Trophoblast cell (in vitro differentiated cells and primary cell): ENCODE data around the gene CAMKV.
A peak's percentile ranks its signal among the peaks of the same experiment; 100 is the strongest.

Source experiments
- DNase-seq, 2 donors: peaks; one replicate each; pipeline ENCODE4 v3.0.0-alpha.2; 2016
- H2AFZ ChIP-seq: 2 replicates; pipeline ENCODE4 v1.6.1; 2013; ENCODE audit warnings: low read length, moderate library complexity, mild to moderate bottlenecking; ENCODE audit not compliant: insufficient read depth, poor library complexity
- H2AK5ac ChIP-seq: 2 replicates; pipeline ENCODE4 v1.6.1; 2013; ENCODE audit warnings: mild to moderate bottlenecking, low read length
- H2BK120ac ChIP-seq: 2 replicates; pipeline ENCODE4 v1.6.1; 2013; ENCODE audit warnings: low read length, mild to moderate bottlenecking, moderate library complexity; ENCODE audit not compliant: insufficient read depth, poor library complexity
- H2BK12ac ChIP-seq: 2 replicates; pipeline ENCODE4 v1.6.1; 2013; ENCODE audit warnings: mild to moderate bottlenecking, low read length, moderate library complexity
- H2BK5ac ChIP-seq: 2 replicates; pipeline ENCODE4 v1.6.1; 2013; ENCODE audit warnings: low read length, low read depth, moderate library complexity, mild to moderate bottlenecking; ENCODE audit not compliant: poor library complexity
- H3K14ac ChIP-seq: 2 replicates; pipeline ENCODE4 v1.6.1; 2013; ENCODE audit warnings: mild to moderate bottlenecking, low read length
- H3K18ac ChIP-seq: 2 replicates; pipeline ENCODE4 v1.6.1; 2013; ENCODE audit warnings: mild to moderate bottlenecking, low read length
- H3K23ac ChIP-seq: 2 replicates; pipeline ENCODE4 v1.6.1; 2013; ENCODE audit warnings: low read length
- H3K27ac ChIP-seq: 2 replicates; pipeline ENCODE4 v1.5.1; 2013; ENCODE audit warnings: low read depth, mild to moderate bottlenecking, inconsistent platforms, low read length, moderate library complexity
- H3K27me3 ChIP-seq: 2 replicates; pipeline ENCODE4 v1.6.1; 2013; ENCODE audit warnings: inconsistent platforms, mild to moderate bottlenecking, low read length, moderate library complexity; ENCODE audit not compliant: insufficient read depth
- H3K36me3 ChIP-seq, 2 experiments: 1 replicate in 1 of 2; 2 replicates in 1 of 2; pipeline ENCODE4 v1.6.1; 2013; ENCODE audit warnings: low read length in 2 of 2, mild to moderate bottlenecking in 2 of 2, moderate library complexity in 1 of 2; ENCODE audit not compliant: insufficient read depth in 2 of 2, control insufficient read depth in 1 of 2
- H3K4ac ChIP-seq: 2 replicates; pipeline ENCODE4 v1.6.1; 2013; ENCODE audit warnings: low read depth, mild to moderate bottlenecking, low read length, moderate library complexity
- H3K4me1 ChIP-seq, 2 experiments: 1 replicate in 1 of 2; 2 replicates in 1 of 2; pipeline ENCODE4 v1.6.1; 2013; ENCODE audit warnings: low read length in 2 of 2, mild to moderate bottlenecking in 2 of 2, moderate library complexity in 1 of 2; ENCODE audit not compliant: insufficient read depth in 2 of 2, control insufficient read depth in 1 of 2
- H3K4me2 ChIP-seq: 2 replicates; pipeline ENCODE4 v1.6.1; 2013; ENCODE audit warnings: inconsistent platforms, mild to moderate bottlenecking, low read length, moderate library complexity
- H3K4me3 ChIP-seq: 2 replicates; pipeline ENCODE4 v1.5.1; 2013; ENCODE audit warnings: mild to moderate bottlenecking, low read depth, low read length, inconsistent platforms
- H3K79me1 ChIP-seq: one replicate; pipeline ENCODE4 v1.6.1; 2013; ENCODE audit warnings: low read length
- H3K79me2 ChIP-seq: 2 replicates; pipeline ENCODE4 v1.6.1; 2013; ENCODE audit warnings: low read length, mild to moderate bottlenecking; ENCODE audit not compliant: control insufficient read depth, insufficient read depth, poor library complexity
- H3K9ac ChIP-seq: 2 replicates; pipeline ENCODE4 v1.6.1; 2013; ENCODE audit warnings: mild to moderate bottlenecking, low read length
- H3K9me3 ChIP-seq: 2 replicates; pipeline ENCODE4 v1.6.1; 2013; ENCODE audit warnings: low read depth, mild to moderate bottlenecking, control low read depth, inconsistent platforms, low read length; ENCODE audit not compliant: insufficient read depth
- H4K12ac ChIP-seq: 2 replicates; pipeline ENCODE4 v1.6.1; 2013; ENCODE audit warnings: low read depth, mild to moderate bottlenecking, low read length, moderate library complexity
- H4K8ac ChIP-seq: 2 replicates; pipeline ENCODE4 v1.6.1; 2013; ENCODE audit warnings: low read depth, mild to moderate bottlenecking, low read length, moderate library complexity
- H4K91ac ChIP-seq: one replicate; pipeline ENCODE4 v1.6.1; 2013; ENCODE audit warnings: low read depth, mild to moderate bottlenecking, low read length, moderate library complexity
- WGBS: extraction: QIAGEN DNeasy Blood & Tissue Kit; methylation state at CpG from one replicate; pipeline ENCODE4 v1.1.7; 2013; ENCODE audit warnings: missing lambda C conversion rate; ENCODE audit not compliant: insufficient read length, insufficient coverage; ENCODE audit errors: extremely low coverage; 5-methylcytosine and 5-hydroxymethylcytosine counted together

CAMKV gene

DNA sequence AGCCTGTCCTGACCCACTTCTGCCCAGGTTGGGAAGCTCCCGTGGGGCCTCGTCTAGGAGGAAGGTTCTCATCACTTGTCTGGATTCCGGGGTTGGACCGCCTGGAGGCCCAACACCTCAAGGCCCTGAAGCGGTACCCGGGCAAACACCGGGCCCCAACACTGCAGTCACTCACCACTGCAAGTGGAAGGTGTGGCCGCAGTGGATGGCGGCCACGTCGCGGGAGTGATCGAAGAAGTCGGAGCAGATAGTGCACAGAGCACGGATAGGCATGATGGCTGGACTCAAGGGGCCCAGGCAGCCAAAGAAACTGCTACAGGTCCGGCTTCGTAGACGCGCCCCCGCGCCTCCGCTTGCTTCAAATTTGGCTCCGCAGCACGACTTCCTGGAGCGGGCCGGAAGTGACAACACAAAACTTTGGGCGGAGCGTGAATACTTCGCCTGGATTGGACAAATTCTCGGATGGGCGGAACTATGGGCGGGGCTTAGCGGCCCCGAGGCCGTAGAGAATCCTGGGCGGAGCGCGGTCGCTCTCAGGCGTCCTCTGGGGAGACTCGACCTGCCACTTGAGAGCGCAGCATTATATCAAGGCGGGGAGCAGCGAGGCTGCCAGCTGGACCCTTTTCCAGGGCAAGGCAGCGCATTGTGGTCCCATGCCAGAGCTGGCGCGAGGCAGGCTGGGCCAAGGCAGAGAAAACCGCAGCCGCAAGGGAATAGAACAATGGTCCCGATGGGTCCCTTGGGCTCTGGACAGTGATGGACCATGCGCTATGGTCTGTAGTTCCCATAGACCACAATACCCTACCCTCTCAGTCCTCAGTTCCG lies 13.3 kb downstream of the CAMKV start, which contains the start of gene TRAIP:
TSS of gene TRAIP (minus strand) at position 384 of the 825 bp plus-strand sequence. CDS start at position 273, 111 bp downstream.
- Histone ChIP-seq H3K27me3 (no peaks in the 10 kb centered on the region), H3K27ac (no peak within 1 kb of the TSS), H2AFZ (peak within 1 kb of the TSS; percentile 92), H2BK120ac (no peak within 1 kb of the TSS), H4K91ac (peak within 1 kb of the TSS; percentile 59), H3K4ac (peak within 1 kb of the TSS; percentile 52), H2AK5ac (peak within 1 kb of the TSS; percentile 81), H2BK12ac (no peak within 1 kb of the TSS), H3K4me1 (peaks cover 5 to 12% of the 10 kb centered on the region in 2 experiments), H3K4me3 (peak within 1 kb of the TSS; percentile 97), H3K79me2 (peaks cover 2% of the 10 kb centered on the region), H3K4me2 (peak within 1 kb of the TSS; percentile 92), H3K79me1 (peaks cover 5% of the 10 kb centered on the region), H3K9me3 (no peaks in the 10 kb centered on the region), H3K9ac (peak within 1 kb of the TSS; percentile 78), H4K12ac (peak within 1 kb of the TSS; percentile 75), H3K14ac (peak within 1 kb of the TSS; percentile 62), H3K23ac (no peak within 1 kb of the TSS), H3K18ac (peak within 1 kb of the TSS; percentile 44), H2BK5ac (no peak within 1 kb of the TSS), H3K36me3 (no peaks in the 10 kb centered on the region), H4K8ac (peak within 1 kb of the TSS; percentile 94)
- peak; percentile 94 to 99 for DNase-seq
- WGBS = no CpG with 5 or more reads among the region's 52 CpGs

DNA sequence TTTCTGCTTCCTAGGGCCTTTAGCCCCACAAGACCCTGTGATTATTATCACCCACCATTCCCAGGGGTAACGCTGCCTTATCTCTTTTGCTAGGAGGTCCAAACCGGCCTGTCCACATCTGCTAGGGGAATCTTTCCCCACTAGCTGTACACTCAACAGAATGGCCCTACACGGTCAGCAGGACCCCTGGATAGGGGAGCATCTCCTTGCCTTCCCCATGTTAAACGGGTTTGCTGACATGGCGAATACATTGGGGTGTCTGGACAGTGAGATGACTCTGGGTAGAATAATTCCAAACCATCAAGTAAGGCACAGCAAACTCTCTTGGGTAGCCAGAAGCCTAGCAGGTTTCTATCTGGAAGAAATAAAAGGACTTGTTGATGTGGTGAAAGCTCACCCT lies 14.0 kb downstream of the CAMKV start:
- Histone ChIP-seq H3K14ac (no peak overlapping the region), H2AFZ (no peak overlapping the region), H3K27ac (no peak overlapping the region), H2BK5ac (no peak overlapping the region), H3K23ac (no peak overlapping the region), H3K36me3 (no peaks in the 10 kb centered on the region), H3K27me3 (no peaks in the 10 kb centered on the region), H4K12ac (peak overlapping the region; percentile 13), H3K9ac (peak overlapping the region; percentile 15), H3K9me3 (no peaks in the 10 kb centered on the region), H3K4ac (peak overlapping the region; percentile 52), H3K79me2 (peaks cover 2% of the 10 kb centered on the region), H3K79me1 (peaks cover 5% of the 10 kb centered on the region), H4K8ac (peak overlapping the region; percentile 23), H3K4me1 (peaks cover 5 to 12% of the 10 kb centered on the region in 2 experiments), H4K91ac (no peak overlapping the region), H2AK5ac (no peak overlapping the region), H2BK120ac (no peak overlapping the region), H3K18ac (peak overlapping the region; percentile 44), H3K4me3 (no peak overlapping the region), H3K4me2 (peak overlapping the region; percentile 92), H2BK12ac (no peak overlapping the region)
- no CpG with 5 or more reads among the region's 5 CpGs for WGBS
- DNase-seq = no peak

- Histone ChIP-seq H2AFZ (no peak overlapping the region), H3K4me3 (no peak overlapping the region), H4K8ac (no peak overlapping the region), H3K4me1 (no peaks in the 10 kb centered on the region), H2AK5ac (no peak overlapping the region), H3K27ac (no peak overlapping the region), H3K79me2 (no peaks in the 10 kb centered on the region), H4K91ac (no peak overlapping the region), H3K18ac (no peak overlapping the region), H3K9me3 (no peaks in the 10 kb centered on the region), H3K79me1 (no peaks in the 10 kb centered on the region), H3K9ac (no peak overlapping the region), H3K27me3 (no peaks in the 10 kb centered on the region), H3K14ac (no peak overlapping the region), H4K12ac (no peak overlapping the region), H3K4me2 (no peak overlapping the region), H2BK120ac (no peak overlapping the region), H2BK12ac (no peak overlapping the region), H2BK5ac (no peak overlapping the region), H3K36me3 (peaks cover 26 to 28% of the 10 kb centered on the region in 2 experiments), H3K4ac (no peak overlapping the region), H3K23ac (no peak overlapping the region)
- WGBS = no CpG with 5 or more reads among the region's 3 CpGs
- no peak for DNase-seq
Measured at GRCh38 chr3:49845694-49846093, 24.0 kb downstream of the CAMKV start.

- no peak overlapping the region for H3K23ac ChIP-seq
- H3K36me3 ChIP-seq = peaks cover 27 to 30% of the 10 kb centered on the region in 2 experiments
- H3K14ac ChIP-seq = no peak overlapping the region
- H3K79me1 ChIP-seq = no peaks in the 10 kb centered on the region
- no CpG with 5 or more reads among the region's 5 CpGs for WGBS
- H2BK12ac ChIP-seq = no peak overlapping the region
- no peaks in the 10 kb centered on the region for H3K4me1 ChIP-seq
- no peak overlapping the region for H3K4ac ChIP-seq
- H2BK120ac ChIP-seq = no peak overlapping the region
- no peak overlapping the region for H3K27ac ChIP-seq
- no peaks in the 10 kb centered on the region for H3K27me3 ChIP-seq
- no peak overlapping the region for H2AFZ ChIP-seq
- no peak overlapping the region for H3K4me3 ChIP-seq
- no peak for DNase-seq
- H2BK5ac ChIP-seq = no peak overlapping the region
- H4K8ac ChIP-seq = no peak overlapping the region
- H3K4me2 ChIP-seq = no peak overlapping the region
- H3K79me2 ChIP-seq = no peaks in the 10 kb centered on the region
- H3K9me3 ChIP-seq = no peaks in the 10 kb centered on the region
- H2AK5ac ChIP-seq = no peak overlapping the region
- no peak overlapping the region for H4K91ac ChIP-seq
- H4K12ac ChIP-seq = no peak overlapping the region
- H3K9ac ChIP-seq = no peak overlapping the region
- H3K18ac ChIP-seq = no peak overlapping the region
Measured at GRCh38 chr3:49844464-49845183, 25.1 kb downstream of the CAMKV start.
